HEK293 (cell line): ENCODE results near the gene TMEM138.

Source experiments
- CTCF ChIP-seq: fragments of 450-650 bp; formaldehyde crosslinking; IDR thresholded peaks from 2 replicates; pipeline ENCODE4 v1.5.1; 2016; ENCODE audit warnings: missing biosample characterization, missing genetic modification characterization
- MEIS1 ChIP-seq: sonication (generic); formaldehyde crosslinking; IDR thresholded peaks from 2 replicates; pipeline ENCODE4 v1.8.1; 2022; ENCODE audit warnings: missing genetic modification reagents, mild to moderate bottlenecking, borderline replicate concordance
- PRDM10 ChIP-seq: fragments of 450-650 bp; formaldehyde crosslinking; IDR thresholded peaks from 2 replicates; pipeline ENCODE4 v1.5.1; 2016; ENCODE audit warnings: missing biosample characterization, missing genetic modification characterization
- REST ChIP-seq: fragments of 450-650 bp; formaldehyde crosslinking; IDR thresholded peaks from 2 replicates; pipeline ENCODE4 v1.5.1; 2016; ENCODE audit warnings: missing biosample characterization, missing genetic modification characterization
- YY1 ChIP-seq: fragments of 450-650 bp; formaldehyde crosslinking; IDR thresholded peaks from 2 replicates; pipeline ENCODE4 v1.5.1; 2018; ENCODE audit warnings: missing biosample characterization, missing genetic modification characterization
- ZBTB48 ChIP-seq: fragments of 450-650 bp; formaldehyde crosslinking; IDR thresholded peaks from 2 replicates; pipeline ENCODE4 v1.5.1; 2016; ENCODE audit warnings: missing biosample characterization, missing genetic modification characterization
- ZBTB8A ChIP-seq: fragments of 450-650 bp; formaldehyde crosslinking; IDR thresholded peaks from 2 replicates; pipeline ENCODE4 v1.5.1; 2016; ENCODE audit warnings: missing biosample characterization, missing genetic modification characterization
- ZEB2 ChIP-seq: fragments of 450-650 bp; formaldehyde crosslinking; IDR thresholded peaks from 2 replicates; pipeline ENCODE4 v1.5.1; 2016; ENCODE audit warnings: missing biosample characterization, missing genetic modification characterization
- ZNF362 ChIP-seq: fragments of 450-650 bp; formaldehyde crosslinking; IDR thresholded peaks from 2 replicates; pipeline ENCODE4 v1.5.1; 2016; ENCODE audit warnings: missing biosample characterization, missing genetic modification characterization
- ZNF366 ChIP-seq: fragments of 450-650 bp; formaldehyde crosslinking; conservative IDR thresholded peaks from 2 replicates; pipeline ENCODE4 v1.5.1; 2016; ENCODE audit warnings: missing biosample characterization, missing genetic modification characterization
- ZNF488 ChIP-seq: fragments of 450-650 bp; formaldehyde crosslinking; IDR thresholded peaks from 2 replicates; pipeline ENCODE4 v1.5.1; 2016; ENCODE audit warnings: missing biosample characterization, missing genetic modification characterization
- ZNF621 ChIP-seq: fragments of 450-650 bp; formaldehyde crosslinking; IDR thresholded peaks from 2 replicates; pipeline ENCODE4 v1.5.1; 2017; ENCODE audit warnings: missing biosample characterization, missing genetic modification characterization

- TF ChIP-seq ZNF621 (tag by site-specific recombination) (no peak), MEIS1 (no peak), ZEB2 (tag by site-specific recombination) (no peak), REST (no peak), CTCF (tag by site-specific recombination) (no peak), ZNF362 (tag by site-specific recombination) (no peak), ZNF488 (tag by site-specific recombination) (no peak), ZBTB48 (no peak), PRDM10 (no peak), ZNF366 (no peak), YY1 (tag by site-specific recombination) (no peak), ZBTB8A (no peak)
Observed at GRCh38 chr11:61337706-61338470, 24.3 kb upstream of the TMEM138 start.
